ENCODE data around the gene CCN2.

GRCh38 chr6:131967948-131968347, 16.8 kb upstream of the CCN2 start:
- TF ChIP-seq, protein P1, sequence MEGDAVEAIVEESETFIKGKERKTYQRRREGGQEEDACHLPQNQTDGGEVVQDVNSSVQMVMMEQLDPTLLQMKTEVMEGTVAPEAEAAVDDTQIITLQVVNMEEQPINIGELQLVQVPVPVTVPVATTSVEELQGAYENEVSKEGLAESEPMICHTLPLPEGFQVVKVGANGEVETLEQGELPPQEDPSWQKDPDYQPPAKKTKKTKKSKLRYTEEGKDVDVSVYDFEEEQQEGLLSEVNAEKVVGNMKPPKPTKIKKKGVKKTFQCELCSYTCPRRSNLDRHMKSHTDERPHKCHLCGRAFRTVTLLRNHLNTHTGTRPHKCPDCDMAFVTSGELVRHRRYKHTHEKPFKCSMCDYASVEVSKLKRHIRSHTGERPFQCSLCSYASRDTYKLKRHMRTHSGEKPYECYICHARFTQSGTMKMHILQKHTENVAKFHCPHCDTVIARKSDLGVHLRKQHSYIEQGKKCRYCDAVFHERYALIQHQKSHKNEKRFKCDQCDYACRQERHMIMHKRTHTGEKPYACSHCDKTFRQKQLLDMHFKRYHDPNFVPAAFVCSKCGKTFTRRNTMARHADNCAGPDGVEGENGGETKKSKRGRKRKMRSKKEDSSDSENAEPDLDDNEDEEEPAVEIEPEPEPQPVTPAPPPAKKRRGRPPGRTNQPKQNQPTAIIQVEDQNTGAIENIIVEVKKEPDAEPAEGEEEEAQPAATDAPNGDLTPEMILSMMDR (IDR thresholded peaks at IDR 0.05): no peak
- TF ChIP-seq POLR2A (IDR thresholded peaks at IDR 0.05; ENCODE audit: low read depth): no peak

Measured in esophagus muscularis mucosa (tissue), 3 donors.